SU-DHL-6 (cell line): ENCODE results near the gene SNX9.
A peak's percentile ranks its signal among the peaks of the same experiment; 100 is the strongest.

ENCODE experiments used
- H2AFZ ChIP-seq: fragments of 200-600 bp; sonication (generic); 2 replicates; pipeline ENCODE4 v1.6.1; 2014; ENCODE audit warnings: low read depth, mild to moderate bottlenecking, moderate library complexity, mixed read lengths, antibody characterized with exemption, low read length; ENCODE audit not compliant: severe bottlenecking
- H3F3A ChIP-seq: fragments of 200-600 bp; shearing (Covaris generic); 2 replicates; pipeline ENCODE4 v1.6.0; 2016; ENCODE audit warnings: antibody characterized with exemption, mild to moderate bottlenecking; ENCODE audit not compliant: insufficient read depth
- H3K27ac ChIP-seq: fragments of 200-600 bp; sonication (generic); 2 replicates; pipeline ENCODE4 v1.5.1; 2016; ENCODE audit warnings: low read depth, mild to moderate bottlenecking, low read length, moderate library complexity, mixed read lengths
- H3K27me3 ChIP-seq: fragments of 200-600 bp; sonication (generic), shearing (Covaris generic); 2 replicates; pipeline ENCODE4 v1.6.0; 2014; ENCODE audit warnings: mild to moderate bottlenecking, low read length
- H3K36me3 ChIP-seq: fragments of 200-600 bp; sonication (generic); 2 replicates; pipeline ENCODE4 v1.6.1; 2014; ENCODE audit warnings: mild to moderate bottlenecking, low read length, mixed read lengths
- H3K4me2 ChIP-seq: fragments of 300-600, 200-600 bp; shearing (Covaris generic), sonication (generic); 2 replicates; pipeline ENCODE4 v1.6.0; 2014; ENCODE audit warnings: low read length, low read depth, mild to moderate bottlenecking; ENCODE audit not compliant: poor library complexity, severe bottlenecking
- H3K4me3 ChIP-seq: fragments of 200-600 bp; sonication (generic); 2 replicates; pipeline ENCODE4 v1.5.1; 2014; ENCODE audit warnings: antibody characterized with exemption, low read length, mild to moderate bottlenecking, mixed read lengths; ENCODE audit not compliant: insufficient read depth, poor library complexity, severe bottlenecking
- H3K79me2 ChIP-seq: fragments of 200-600 bp; sonication (generic); 2 replicates; pipeline ENCODE4 v1.6.1; 2014; ENCODE audit warnings: mild to moderate bottlenecking, low read length, moderate library complexity; ENCODE audit not compliant: insufficient read depth
- H3K9ac ChIP-seq: fragments of 200-600 bp; sonication (generic); 2 replicates; pipeline ENCODE4 v1.7.0; 2014; ENCODE audit warnings: mild to moderate bottlenecking, low read length
- H3K9me2 ChIP-seq: fragments of 200-600 bp; sonication (generic); replicated peaks from 2 replicates; pipeline ENCODE4 v1.6.1; 2014; ENCODE audit warnings: low read length; ENCODE audit not compliant: insufficient read depth
- H3K9me3 ChIP-seq: fragments of 200-600 bp; sonication (generic); 2 replicates; pipeline ENCODE4 v1.6.1; 2014; ENCODE audit warnings: low read length, mixed read lengths; ENCODE audit not compliant: insufficient read depth
- H4K20me1 ChIP-seq: fragments of 200-600 bp; sonication (generic); 2 replicates; pipeline ENCODE4 v1.6.1; 2014; ENCODE audit warnings: low read depth, mild to moderate bottlenecking, antibody characterized with exemption, low read length, moderate library complexity, mixed read lengths
- EZH2phosphoT487 ChIP-seq: fragments of 200-600 bp; sonication (generic), shearing (Covaris generic); conservative IDR thresholded peaks from 2 replicates; pipeline ENCODE4 v1.6.1; 2018; ENCODE audit warnings: mild to moderate bottlenecking, antibody characterized with exemption, low read length, moderate library complexity, mixed read lengths
- TF ChIP-seq, protein P1 (sequence below): fragments of 200-600 bp; sonication (generic); IDR thresholded peaks from one replicate; pipeline ENCODE4 v1.5.1; 2017; ENCODE audit warnings: antibody characterized with exemption, mild to moderate bottlenecking, low read length, moderate library complexity; ENCODE audit not compliant: insufficient read depth, poor library complexity, severe bottlenecking

SNX9 gene

DNA sequence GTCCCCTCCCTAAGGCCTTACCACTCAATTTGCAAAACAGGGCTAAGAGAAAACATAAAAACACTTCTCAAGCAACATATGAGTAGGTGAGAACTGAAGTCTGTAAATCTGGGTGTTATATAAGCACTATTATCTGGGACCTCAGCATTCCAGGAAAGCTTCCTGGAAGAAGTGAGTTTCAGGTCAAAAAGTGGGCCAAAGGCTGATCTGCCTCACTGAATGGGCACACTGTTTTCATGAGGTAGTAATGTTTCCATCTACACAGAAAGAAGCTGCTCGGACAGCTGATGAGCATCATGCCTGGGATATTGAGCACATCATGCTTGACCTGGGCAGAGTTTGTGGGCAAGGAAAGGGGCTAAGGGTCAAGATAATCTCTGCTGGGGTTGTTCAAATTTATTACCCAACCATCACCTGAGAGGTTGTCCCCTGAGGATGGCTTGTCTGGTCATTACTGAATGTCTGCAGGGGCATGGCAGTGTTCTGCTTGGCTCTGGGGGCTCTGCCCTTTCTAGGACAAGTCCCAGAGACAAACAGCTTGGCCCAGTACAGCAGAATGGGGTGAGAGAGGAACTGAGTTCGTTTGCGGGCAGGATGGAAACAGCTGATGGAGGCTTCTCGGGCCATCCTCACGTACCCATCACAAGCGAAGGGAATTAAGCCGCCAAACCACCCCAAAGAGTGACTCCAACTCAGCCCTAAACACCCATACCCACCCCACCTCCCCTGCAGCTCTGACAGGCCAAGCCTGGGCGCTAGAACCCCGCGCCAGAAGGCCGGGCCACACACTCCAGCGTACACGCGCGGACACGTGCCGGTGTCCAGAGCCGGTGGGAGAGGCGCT lies 157.5 kb downstream of the SNX9 start:
- no peaks in the 10 kb centered on the region for H3K9me2 ChIP-seq
- TF ChIP-seq, protein P1, sequence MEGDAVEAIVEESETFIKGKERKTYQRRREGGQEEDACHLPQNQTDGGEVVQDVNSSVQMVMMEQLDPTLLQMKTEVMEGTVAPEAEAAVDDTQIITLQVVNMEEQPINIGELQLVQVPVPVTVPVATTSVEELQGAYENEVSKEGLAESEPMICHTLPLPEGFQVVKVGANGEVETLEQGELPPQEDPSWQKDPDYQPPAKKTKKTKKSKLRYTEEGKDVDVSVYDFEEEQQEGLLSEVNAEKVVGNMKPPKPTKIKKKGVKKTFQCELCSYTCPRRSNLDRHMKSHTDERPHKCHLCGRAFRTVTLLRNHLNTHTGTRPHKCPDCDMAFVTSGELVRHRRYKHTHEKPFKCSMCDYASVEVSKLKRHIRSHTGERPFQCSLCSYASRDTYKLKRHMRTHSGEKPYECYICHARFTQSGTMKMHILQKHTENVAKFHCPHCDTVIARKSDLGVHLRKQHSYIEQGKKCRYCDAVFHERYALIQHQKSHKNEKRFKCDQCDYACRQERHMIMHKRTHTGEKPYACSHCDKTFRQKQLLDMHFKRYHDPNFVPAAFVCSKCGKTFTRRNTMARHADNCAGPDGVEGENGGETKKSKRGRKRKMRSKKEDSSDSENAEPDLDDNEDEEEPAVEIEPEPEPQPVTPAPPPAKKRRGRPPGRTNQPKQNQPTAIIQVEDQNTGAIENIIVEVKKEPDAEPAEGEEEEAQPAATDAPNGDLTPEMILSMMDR = no peak
- no peak for TF ChIP-seq EZH2phosphoT487

DNA sequence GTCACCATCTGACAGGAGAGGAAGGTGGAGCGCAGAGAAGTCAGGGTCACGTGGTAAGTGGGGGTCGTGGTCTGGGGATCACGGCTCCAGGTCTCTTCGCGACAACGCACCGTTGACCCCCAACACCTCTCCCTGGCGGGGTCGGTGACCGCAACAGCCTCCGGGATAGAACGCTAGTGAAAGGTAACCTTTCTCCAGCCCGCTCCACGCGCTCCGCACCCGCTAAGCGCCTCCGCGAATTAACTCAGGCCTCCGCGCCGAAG lies 158.0 kb downstream of the SNX9 start:
- Histone ChIP-seq H3K4me3 (peak overlapping the region; percentile 70), H4K20me1 (no peaks in the 10 kb centered on the region), H3K36me3 (no peaks in the 10 kb centered on the region), H3K9me2 (no peaks in the 10 kb centered on the region), H3K27ac (no peak overlapping the region), H3K4me2 (peak overlapping the region; percentile 65), H3K79me2 (no peaks in the 10 kb centered on the region), H3K9ac (peak overlapping the region; percentile 66), H3K9me3 (no peaks in the 10 kb centered on the region), H3F3A (no peaks in the 10 kb centered on the region), H3K27me3 (no peaks in the 10 kb centered on the region), H2AFZ (peak overlapping the region; percentile 82)
- TF ChIP-seq, protein P1 = no peak
- TF ChIP-seq EZH2phosphoT487 = peak; percentile 81; the same call in 1 of the 2 replicates

More for the DNA sequence above, 157.5 kb downstream of the SNX9 start:
- Histone ChIP-seq H3K4me2 (peak overlapping the region; percentile 65), H3K36me3 (no peaks in the 10 kb centered on the region), H3K27me3 (no peaks in the 10 kb centered on the region), H3K9ac (peak overlapping the region; percentile 66; the same call in 1 of the 2 replicates), H3K79me2 (no peaks in the 10 kb centered on the region), H2AFZ (peak overlapping the region; percentile 82), H3F3A (no peaks in the 10 kb centered on the region), H3K4me3 (peak overlapping the region; percentile 70), H4K20me1 (no peaks in the 10 kb centered on the region), H3K9me3 (no peaks in the 10 kb centered on the region), H3K27ac (no peak overlapping the region)

DNA sequence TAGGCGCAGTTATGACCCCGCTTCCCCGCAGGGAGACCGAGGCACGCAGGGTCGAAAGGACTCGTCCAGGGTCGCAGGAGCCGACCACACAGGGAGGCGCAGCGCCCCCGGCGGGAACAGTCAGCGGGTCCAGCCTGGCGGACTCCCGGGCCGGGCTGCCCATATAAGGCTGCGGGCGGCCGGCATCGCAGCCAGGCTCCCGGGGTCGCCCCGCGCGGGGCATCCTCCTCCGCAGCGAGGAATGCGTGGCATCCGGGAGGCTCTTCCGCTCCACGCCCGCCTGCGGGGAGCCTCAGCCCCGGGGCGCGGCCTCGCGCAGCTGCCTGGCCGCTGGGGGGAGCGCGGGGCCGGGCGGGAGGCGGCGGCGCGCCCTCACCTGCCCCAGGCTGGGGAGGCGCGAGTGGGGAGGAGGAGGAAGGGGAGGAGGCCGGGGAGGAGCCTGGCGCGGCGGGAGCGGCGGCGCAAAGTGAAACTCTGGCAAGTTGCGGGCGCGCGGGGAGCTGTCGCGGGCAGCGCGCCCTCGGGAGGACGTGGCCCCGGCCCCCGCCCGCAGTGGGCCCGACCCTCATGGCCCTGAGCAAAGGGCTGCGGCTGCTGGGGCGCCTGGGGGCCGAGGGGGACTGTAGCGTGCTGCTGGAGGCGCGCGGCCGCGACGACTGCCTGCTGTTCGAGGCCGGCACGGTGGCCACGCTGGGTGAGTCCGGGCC lies 158.5 kb downstream of the SNX9 start, which contains the start of gene SYNJ2:
TSS of gene SYNJ2 (plus strand) at position 469 of the 707 bp plus-strand sequence. CDS start at position 568, 99 bp downstream.
- H3K27me3 ChIP-seq = no peaks in the 10 kb centered on the region
- no peaks in the 10 kb centered on the region for H3F3A ChIP-seq
- no peak within 1 kb of the TSS for H3K27ac ChIP-seq
- H2AFZ ChIP-seq = peak within 1 kb of the TSS; percentile 82
- H3K9me2 ChIP-seq = no peaks in the 10 kb centered on the region
- H3K9me3 ChIP-seq = no peaks in the 10 kb centered on the region
- TF ChIP-seq EZH2phosphoT487 = 0 out of 2 replicates have a peak, but pooled peaks have one; percentile 30
- TF ChIP-seq, protein P1 = peak; percentile 57
- H3K36me3 ChIP-seq = no peaks in the 10 kb centered on the region
- H3K4me2 ChIP-seq = peak within 1 kb of the TSS; percentile 65
- H3K79me2 ChIP-seq = no peaks in the 10 kb centered on the region
- peak within 1 kb of the TSS; percentile 66 for H3K9ac ChIP-seq
- peak within 1 kb of the TSS; percentile 70 for H3K4me3 ChIP-seq
- H4K20me1 ChIP-seq = no peaks in the 10 kb centered on the region
